Cardiac muscle cell (in vitro differentiated cells and primary cell): ENCODE data around the gene TRABD2B. TPM values are rescaled to one million over a fixed set of nuclear protein-coding genes. Genes with fewer than 3 reads are reported as not detected.

Experiments used
- DNase-seq, 2 donors: peaks; one replicate each; pipeline versions ENCODE4 v3.0.0 to v3.0.0-alpha.2; 2010 to 2017; ENCODE audit warnings: low read depth in 1 of 2, low spot score in 1 of 2
- H3K27ac ChIP-seq: fragments of 200-600 bp; sonication (generic); 2 replicates; pipeline ENCODE4 v1.5.1; 2016
- H3K27me3 ChIP-seq: fragments of 200-600 bp; sonication (generic); 2 replicates; pipeline ENCODE4 v1.6.0; 2016; ENCODE audit warnings: control low read depth
- H3K36me3 ChIP-seq: fragments of 200-600 bp; sonication (generic); 2 replicates; pipeline ENCODE4 v1.5.1; 2016; ENCODE audit warnings: control low read depth
- H3K4me1 ChIP-seq: fragments of 200-600 bp; sonication (generic); 2 replicates; pipeline ENCODE4 v1.8.1; 2017; ENCODE audit warnings: low read depth, mild to moderate bottlenecking, mixed run types
- H3K4me3 ChIP-seq: fragments of 200-600 bp; sonication (generic); 2 replicates; pipeline ENCODE4 v1.5.1; 2016; ENCODE audit warnings: mild to moderate bottlenecking
- H3K9me3 ChIP-seq: fragments of 200-600 bp; sonication (generic); 2 replicates; pipeline ENCODE4 v1.5.1; 2017; ENCODE audit warnings: low read depth, mild to moderate bottlenecking, control low read depth
- polyA plus RNA-seq: library from polyadenylated mRNA; unstranded; fragments of >200 nt; fragmentation: Nextera tagmentation; extraction: Ambion mirVana; gene quantifications from 2 replicates; pipeline ENCODE4 v1.2.1, GENCODE V29; 2016
- total RNA-seq: library from RNA; depleted of rRNA; stranded (reverse); fragments of >200 nt; gene quantifications from 2 replicates; pipeline ENCODE4 v1.2.3, GENCODE V29; 2016
- TF ChIP-seq, protein P1 (sequence below): IDR thresholded peaks from 2 replicates; pipeline ENCODE4 v1.5.1; 2012; ENCODE audit warnings: low read depth, mild to moderate bottlenecking, low read length

The TRABD2B gene
- total and polyA plus RNA-seq, 2 experiments from 2014 or later: 0.60 to 0.82 TPM

DNA sequence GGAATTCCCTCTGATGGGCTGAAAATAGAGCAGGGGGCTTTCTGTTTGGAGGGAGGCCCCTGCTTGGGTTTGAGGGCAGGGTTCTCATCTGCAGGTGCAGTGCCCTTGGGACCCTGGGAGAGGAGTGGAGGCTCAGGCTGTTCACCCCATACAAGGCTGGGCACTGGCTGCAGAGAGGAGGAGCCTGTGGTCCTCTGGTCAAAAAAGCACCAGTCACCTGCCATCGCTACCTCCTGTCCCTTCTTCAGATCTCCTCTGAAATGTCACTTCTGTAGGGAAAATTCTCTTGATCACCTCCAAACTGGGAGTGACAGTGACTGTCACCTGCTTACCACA lies 108.9 kb downstream of the TRABD2B start:
- no peak overlapping the region for H3K4me3 ChIP-seq
- no peak overlapping the region for H3K27ac ChIP-seq
- no peaks in the 10 kb centered on the region for H3K36me3 ChIP-seq
- peaks cover 10% of the 10 kb centered on the region for H3K4me1 ChIP-seq
- TF ChIP-seq, protein P1, sequence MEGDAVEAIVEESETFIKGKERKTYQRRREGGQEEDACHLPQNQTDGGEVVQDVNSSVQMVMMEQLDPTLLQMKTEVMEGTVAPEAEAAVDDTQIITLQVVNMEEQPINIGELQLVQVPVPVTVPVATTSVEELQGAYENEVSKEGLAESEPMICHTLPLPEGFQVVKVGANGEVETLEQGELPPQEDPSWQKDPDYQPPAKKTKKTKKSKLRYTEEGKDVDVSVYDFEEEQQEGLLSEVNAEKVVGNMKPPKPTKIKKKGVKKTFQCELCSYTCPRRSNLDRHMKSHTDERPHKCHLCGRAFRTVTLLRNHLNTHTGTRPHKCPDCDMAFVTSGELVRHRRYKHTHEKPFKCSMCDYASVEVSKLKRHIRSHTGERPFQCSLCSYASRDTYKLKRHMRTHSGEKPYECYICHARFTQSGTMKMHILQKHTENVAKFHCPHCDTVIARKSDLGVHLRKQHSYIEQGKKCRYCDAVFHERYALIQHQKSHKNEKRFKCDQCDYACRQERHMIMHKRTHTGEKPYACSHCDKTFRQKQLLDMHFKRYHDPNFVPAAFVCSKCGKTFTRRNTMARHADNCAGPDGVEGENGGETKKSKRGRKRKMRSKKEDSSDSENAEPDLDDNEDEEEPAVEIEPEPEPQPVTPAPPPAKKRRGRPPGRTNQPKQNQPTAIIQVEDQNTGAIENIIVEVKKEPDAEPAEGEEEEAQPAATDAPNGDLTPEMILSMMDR: no peak
- peaks cover 9% of the 10 kb centered on the region for H3K27me3 ChIP-seq
- no peaks in the 10 kb centered on the region for H3K9me3 ChIP-seq
- no peak for DNase-seq

DNA sequence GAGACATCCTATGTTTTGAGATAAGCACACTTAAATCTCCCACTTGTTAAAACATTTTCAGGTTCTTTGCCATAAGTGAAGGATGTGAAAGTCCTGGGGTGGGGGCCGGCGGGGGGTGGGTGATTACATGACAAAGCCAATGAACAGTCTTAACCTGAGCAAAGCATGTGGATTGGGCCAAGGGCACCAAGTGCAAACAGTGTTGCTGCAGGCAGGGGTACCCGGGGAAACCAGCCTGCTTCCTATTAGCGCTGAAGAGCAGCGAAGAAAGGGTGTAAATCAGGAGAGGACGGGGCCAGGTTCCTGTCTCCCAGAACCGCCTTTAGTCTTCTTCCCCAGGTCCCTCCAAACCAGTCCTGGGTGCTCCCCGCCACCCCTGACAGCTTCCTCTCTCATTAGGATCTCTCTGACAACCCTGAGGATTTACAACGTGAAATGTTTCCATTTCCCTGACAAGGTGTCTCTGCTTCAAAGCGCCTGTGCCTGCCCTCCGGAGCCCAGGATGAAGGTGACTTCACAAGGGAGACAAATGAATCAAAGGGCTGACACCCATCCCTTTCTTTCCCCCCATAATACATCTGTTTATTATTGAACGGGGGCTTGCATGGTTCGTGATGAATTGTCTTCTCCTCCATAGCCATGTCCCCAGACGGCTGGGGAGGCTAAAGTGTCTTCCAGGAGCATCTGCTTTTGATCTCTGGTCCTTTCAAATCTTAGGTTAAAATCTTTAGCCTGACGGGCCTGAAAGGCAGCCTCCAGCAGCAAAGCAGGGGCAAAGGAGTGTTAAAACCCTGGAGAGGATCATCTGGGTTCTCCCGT lies 109.5 kb downstream of the TRABD2B start:
- TF ChIP-seq, protein P1: no peak
- DNase-seq: no peak
- H3K27ac ChIP-seq: no peak overlapping the region

DNA sequence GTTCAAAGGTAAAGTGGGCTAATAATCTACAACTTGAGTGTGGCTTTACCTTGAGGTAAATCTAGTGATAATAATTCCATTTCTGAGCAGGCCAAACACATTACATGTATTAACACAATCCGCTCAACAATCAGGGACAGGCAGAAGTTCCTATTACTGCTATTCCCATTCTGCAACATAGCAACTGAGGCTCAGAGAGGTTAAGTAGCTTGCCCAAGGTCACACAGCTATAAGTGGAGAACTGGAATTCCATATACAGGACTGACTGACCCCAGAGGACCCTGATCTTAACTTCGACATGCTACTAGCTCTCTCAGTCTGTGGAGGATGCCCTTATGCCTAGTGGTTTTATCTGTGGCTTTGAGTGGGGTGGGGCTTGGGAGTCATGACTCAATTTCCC lies 110.1 kb downstream of the TRABD2B start:
- no peak overlapping the region for H3K27ac ChIP-seq
- H3K9me3 ChIP-seq: no peaks in the 10 kb centered on the region
- H3K27me3 ChIP-seq: peaks cover 14% of the 10 kb centered on the region
- no peak overlapping the region for H3K4me3 ChIP-seq
- DNase-seq: no peak
- H3K36me3 ChIP-seq: no peaks in the 10 kb centered on the region
- H3K4me1 ChIP-seq: peaks cover 10% of the 10 kb centered on the region
- TF ChIP-seq, protein P1: no peak

More for the DNA sequence above, 109.5 kb downstream of the TRABD2B start:
- peaks cover 10% of the 10 kb centered on the region for H3K4me1 ChIP-seq
- no peaks in the 10 kb centered on the region for H3K9me3 ChIP-seq
- no peaks in the 10 kb centered on the region for H3K36me3 ChIP-seq
- H3K4me3 ChIP-seq: no peak overlapping the region
- H3K27me3 ChIP-seq: peaks cover 14% of the 10 kb centered on the region

DNA sequence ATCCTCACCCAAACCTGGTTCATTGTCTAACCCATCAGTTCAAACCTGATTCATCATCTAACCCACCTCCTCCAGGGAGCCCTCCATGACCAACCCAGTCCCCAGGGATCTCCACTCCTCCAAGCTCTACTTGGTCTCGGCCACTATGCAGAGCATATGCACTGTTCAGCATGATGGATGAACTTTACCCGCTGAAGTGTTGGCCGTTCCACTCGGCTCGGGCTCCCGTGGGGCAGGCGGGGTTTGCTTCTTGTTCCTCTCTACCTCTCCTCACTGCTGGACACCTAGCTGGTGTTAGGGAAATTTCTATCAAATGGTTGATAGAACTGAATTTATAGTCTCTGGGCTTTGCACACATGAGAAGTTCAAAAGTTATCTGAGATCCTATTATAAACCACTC lies 111.0 kb downstream of the TRABD2B start:
- no peaks in the 10 kb centered on the region for H3K36me3 ChIP-seq
- no peak overlapping the region for H3K27ac ChIP-seq
- peaks cover 10% of the 10 kb centered on the region for H3K4me1 ChIP-seq
- no peak overlapping the region for H3K4me3 ChIP-seq
- peaks cover 20% of the 10 kb centered on the region for H3K27me3 ChIP-seq
- H3K9me3 ChIP-seq: no peaks in the 10 kb centered on the region
- DNase-seq: no peak
- TF ChIP-seq, protein P1: no peak

DNA sequence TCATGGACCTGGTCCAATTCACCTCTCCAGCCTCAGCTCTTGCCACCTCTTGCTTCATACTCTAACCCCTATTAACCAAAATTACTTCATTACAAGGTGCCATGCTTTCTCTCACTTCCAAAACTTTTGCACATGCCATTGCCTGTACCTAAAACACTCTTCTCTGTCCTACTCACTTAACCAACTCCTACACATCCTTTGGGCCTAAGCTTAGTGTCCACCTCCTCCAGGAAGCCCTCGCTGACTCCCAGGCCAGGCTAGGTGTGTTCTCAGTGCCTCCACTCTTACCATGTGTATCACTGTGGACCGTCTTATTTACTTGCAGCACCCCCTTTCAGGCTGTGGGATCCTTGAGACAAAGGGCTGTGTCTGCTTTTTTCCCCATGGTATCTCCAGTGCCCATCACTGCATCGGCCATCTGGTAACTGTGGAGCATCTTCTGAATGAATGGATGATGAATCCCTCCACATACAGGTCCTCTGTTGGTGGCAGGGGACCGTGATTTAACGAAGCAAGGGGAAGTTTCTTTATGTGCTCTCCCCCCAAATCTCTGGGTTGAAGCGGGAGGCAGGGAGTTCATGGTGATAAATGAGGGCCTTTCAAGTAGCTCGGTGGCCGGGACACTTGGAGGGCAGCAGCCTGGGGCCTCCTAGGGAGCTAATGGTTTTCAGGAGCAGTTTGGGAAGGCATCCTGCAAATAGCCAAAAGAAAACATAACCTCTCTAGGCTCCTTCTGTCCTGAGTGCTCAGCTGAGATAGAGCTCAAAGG lies 111.9 kb downstream of the TRABD2B start:
- Histone ChIP-seq H3K36me3 (no peaks in the 10 kb centered on the region), H3K4me1 (peaks cover 10% of the 10 kb centered on the region), H3K9me3 (no peaks in the 10 kb centered on the region), H3K4me3 (no peak overlapping the region), H3K27me3 (peaks cover 28% of the 10 kb centered on the region), H3K27ac (no peak overlapping the region)
- DNase-seq: no peak
- TF ChIP-seq, protein P1: no peak
